Urinary bladder (tissue), 4 donors: ENCODE results near the gene LDHB. TPM values are rescaled to one million over a fixed set of nuclear protein-coding genes. Genes with fewer than 3 reads are reported as not detected.
"Not testable (repeated sequence)": the region's sequence is repeated elsewhere in the genome, so short reads cannot be mapped to it uniquely, and the experiment has no call there.

Source experiments
- DNase-seq: peaks from one replicate; pipeline ENCODE4 v3.0.0-alpha.2; 2015; ENCODE audit errors: extremely low spot score
- H3K27ac ChIP-seq: one replicate; pipeline ENCODE4 v1.5.1; 2013; ENCODE audit warnings: low read depth, mild to moderate bottlenecking, moderate library complexity
- H3K36me3 ChIP-seq: one replicate; pipeline ENCODE4 v1.6.1; 2013; ENCODE audit warnings: mild to moderate bottlenecking, moderate library complexity; ENCODE audit not compliant: insufficient read depth
- H3K4me1 ChIP-seq: one replicate; pipeline ENCODE4 v1.6.1; 2013; ENCODE audit warnings: mild to moderate bottlenecking, moderate library complexity; ENCODE audit not compliant: insufficient read depth
- H3K4me3 ChIP-seq: one replicate; pipeline ENCODE4 v1.5.1; 2013; ENCODE audit warnings: low read depth, low read length
- whole genome bisulfite sequencing: extraction: QIAGEN DNeasy Blood & Tissue Kit; methylation state at CpG from one replicate; pipeline ENCODE4 v1.1.7; 2013; 5-methylcytosine and 5-hydroxymethylcytosine counted together
- polyA plus RNA-seq: library from polyadenylated mRNA; stranded (reverse); fragments of 200-250 nt; gene quantifications from one replicate; pipeline ENCODE4 v1.2.3, GENCODE V29; 2013
- total RNA-seq: library from RNA; depleted of rRNA; stranded (reverse); fragments of >200 nt; gene quantifications from one replicate; pipeline ENCODE4 v1.2.3, GENCODE V29; 2014
- donor health status: healthy with polysubstance abuse.
- donor health status: healthy.

The LDHB gene
- total and polyA plus RNA-seq, 2 donors = 356 to 465 TPM

DNA sequence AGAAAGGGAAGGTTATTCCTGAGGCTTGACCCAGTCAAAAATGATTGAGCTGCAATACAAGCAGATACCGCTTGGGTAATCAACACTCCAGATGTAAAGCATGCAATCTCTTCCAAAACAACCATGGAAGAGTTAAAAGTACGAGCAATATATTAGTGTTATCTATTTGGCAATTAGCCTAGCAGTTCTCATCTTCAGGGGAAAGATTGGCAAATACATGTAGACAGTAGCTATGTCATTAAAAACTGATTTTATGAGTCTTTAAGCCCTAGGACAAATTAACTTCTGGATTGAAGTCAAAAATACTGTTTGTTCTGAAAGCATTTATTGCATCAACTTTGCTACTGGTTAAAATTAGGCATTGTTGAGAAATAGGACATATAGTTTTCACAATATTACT lies 43.7 kb downstream of the LDHB start:
- H3K4me3 ChIP-seq = no peak overlapping the region
- H3K27ac ChIP-seq = no peak overlapping the region
- 39% methylated on average over 2 of the region's 2 CpGs for WGBS
- DNase-seq = no peak
- no peaks in the 10 kb centered on the region for H3K4me1 ChIP-seq
- H3K36me3 ChIP-seq = no peaks in the 10 kb centered on the region

GRCh38 chr12:21608196-21608595 lies 49.4 kb downstream of the LDHB start:
- no peak for DNase-seq
- Histone ChIP-seq H3K4me1 (no peaks in the 10 kb centered on the region), H3K4me3 (no peak overlapping the region), H3K36me3 (no peaks in the 10 kb centered on the region), H3K27ac (no peak overlapping the region)

DNA sequence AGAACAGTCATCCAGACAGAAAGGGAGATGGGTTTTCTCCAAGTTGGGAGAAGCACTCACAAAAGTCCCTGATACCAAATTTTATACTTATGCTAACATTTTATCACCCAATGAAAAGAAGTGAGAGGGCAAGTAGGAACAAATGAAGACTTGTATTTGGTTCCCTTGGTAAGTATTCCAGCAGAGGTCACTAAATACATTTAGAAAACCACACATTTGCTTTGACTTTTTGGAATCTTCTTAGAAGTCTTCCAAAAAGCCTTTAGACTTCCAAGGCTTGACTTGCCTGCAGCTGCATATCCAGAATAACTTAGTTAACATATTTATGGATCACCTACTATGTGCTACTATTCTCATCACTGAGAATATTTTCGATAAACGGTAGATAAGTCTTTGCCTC lies 49.9 kb downstream of the LDHB start:
- H3K4me3 ChIP-seq = no peak overlapping the region
- no peaks in the 10 kb centered on the region for H3K36me3 ChIP-seq
- 72% methylated on average over 2 of the region's 2 CpGs for WGBS
- no peak overlapping the region for H3K27ac ChIP-seq
- no peak for DNase-seq
- H3K4me1 ChIP-seq = no peaks in the 10 kb centered on the region

DNA sequence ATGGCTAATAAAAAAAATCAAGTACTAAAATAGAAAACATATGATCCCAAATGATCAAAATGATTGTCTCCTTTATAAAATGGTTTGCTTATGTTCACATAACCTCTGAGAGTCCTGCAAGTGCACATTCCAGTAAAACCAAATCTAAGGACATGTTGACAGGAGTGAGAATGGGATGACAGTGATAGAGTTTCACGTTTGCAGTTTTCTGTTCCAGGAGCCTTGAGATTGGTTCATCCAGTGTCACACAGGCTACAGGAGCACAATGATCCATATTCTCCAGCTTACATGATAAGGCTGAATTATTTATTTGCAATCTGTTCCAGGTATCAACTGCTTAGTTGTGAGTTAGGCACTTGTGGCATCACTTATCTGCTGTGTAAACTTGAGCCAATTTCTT lies 51.5 kb downstream of the LDHB start:
- Histone ChIP-seq H3K27ac (no peak overlapping the region), H3K4me1 (no peaks in the 10 kb centered on the region), H3K4me3 (no peak overlapping the region), H3K36me3 (no peaks in the 10 kb centered on the region)
- WGBS = 44% methylated on average over 1 of the region's 1 CpG
- DNase-seq = no peak

DNA sequence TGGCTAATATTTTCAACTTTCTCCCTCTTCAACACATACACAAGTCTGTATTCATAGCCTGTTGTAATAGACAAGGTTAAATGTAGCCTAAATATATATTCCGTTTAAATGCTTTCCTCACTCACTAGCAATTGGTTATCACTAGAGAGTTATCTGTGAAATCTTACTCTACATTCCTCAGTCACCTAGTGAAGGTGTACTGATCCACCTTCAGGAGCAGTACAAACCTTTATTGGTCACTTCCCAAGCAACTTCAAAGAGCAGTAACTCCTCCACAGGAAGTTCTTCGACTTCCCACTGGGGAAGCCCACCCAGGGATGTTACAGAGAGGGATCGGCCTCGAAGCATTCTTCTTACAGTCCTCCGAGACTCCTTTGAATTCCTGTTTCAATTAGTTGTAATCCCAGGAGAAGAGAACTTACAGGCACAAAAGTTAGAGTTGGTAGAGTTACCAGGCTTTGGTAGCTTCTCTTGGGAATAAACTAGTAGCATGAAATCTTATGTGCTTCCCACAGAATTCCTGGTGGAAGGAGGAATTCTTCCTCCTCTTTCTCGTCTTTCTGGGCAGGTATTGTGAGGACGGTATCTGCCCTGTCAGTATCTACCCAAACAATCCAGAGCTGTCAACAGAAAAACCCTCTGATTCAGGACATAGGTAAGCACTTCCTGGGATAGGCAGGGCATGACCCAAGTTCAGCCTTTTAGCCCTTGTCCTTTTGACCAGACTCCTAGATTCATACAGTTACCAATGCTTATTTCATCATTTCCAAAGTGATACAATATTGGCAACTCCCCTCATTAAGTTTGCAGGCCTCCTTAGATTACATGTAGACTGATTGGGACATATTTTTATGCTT lies 53.2 kb downstream of the LDHB start, which contains the start of gene GYS2:
Gene GYS2, minus strand, starts transcription at position 603 of the 857 bp plus-strand sequence. Its CDS starts 255 bp downstream, at position 348.
- H3K4me3 ChIP-seq = no peak within 1 kb of the TSS
- no peaks in the 10 kb centered on the region for H3K4me1 ChIP-seq
- H3K36me3 ChIP-seq = no peaks in the 10 kb centered on the region
- no peak for DNase-seq
- H3K27ac ChIP-seq = no peak within 1 kb of the TSS
- 40% methylated on average over 7 of the region's 7 CpGs for WGBS

DNA sequence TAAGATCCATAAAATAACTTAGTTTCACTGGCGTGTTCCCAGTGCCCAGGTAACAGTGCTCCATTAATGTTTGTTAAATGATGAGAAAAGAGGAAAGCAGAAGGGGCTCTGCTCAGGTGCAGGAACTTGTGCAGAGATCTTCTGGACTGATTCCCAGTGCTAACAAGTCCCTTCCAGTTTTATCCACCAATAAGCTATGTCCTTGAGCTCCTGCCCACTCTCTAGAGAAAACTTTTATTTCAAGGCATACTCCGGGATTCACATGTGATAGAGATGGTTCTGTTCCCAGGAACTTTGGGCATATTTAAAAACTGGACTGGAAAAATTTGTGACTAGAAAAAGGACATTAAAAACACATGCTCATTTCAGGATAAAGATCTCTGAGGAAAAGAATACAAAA lies 54.9 kb downstream of the LDHB start:
- Histone ChIP-seq H3K36me3 (no peaks in the 10 kb centered on the region), H3K4me1 (no peaks in the 10 kb centered on the region), H3K4me3 (no peak overlapping the region), H3K27ac (no peak overlapping the region)
- 56% methylated on average over 2 of the region's 2 CpGs for WGBS
- DNase-seq = no peak

DNA sequence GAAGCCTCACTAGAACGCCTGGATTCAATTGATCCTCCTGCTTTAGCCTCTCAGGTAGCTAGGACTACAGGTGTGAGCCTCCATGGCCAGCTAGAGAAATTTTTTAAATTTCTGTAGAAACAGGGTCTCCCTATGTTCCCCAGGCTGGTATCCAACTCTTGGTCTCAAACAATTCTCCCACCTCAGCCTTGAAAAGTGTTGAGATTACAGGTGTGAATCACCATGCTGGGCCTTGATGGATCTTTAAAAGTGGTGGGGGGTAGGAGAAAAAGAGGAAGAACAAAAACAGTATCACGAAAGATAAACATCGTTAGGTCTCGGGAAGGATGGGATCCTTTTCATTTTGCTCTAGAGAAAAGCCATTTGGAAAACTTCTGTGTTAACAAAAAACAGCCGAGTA lies 57.4 kb downstream of the LDHB start:
- no peaks in the 10 kb centered on the region for H3K36me3 ChIP-seq
- no peak for DNase-seq
- WGBS = 56% methylated on average over 5 of the region's 5 CpGs
- no peak overlapping the region for H3K27ac ChIP-seq
- no peak overlapping the region for H3K4me3 ChIP-seq
- H3K4me1 ChIP-seq = no peaks in the 10 kb centered on the region

- Histone ChIP-seq H3K4me3 (no peak overlapping the region), H3K36me3 (no peaks in the 10 kb centered on the region), H3K4me1 (no peaks in the 10 kb centered on the region), H3K27ac (no peak overlapping the region)
- DNase-seq = no peak
- 80% methylated on average over 3 of the region's 3 CpGs for WGBS
Measured at GRCh38 chr12:21599143-21599999, 58.3 kb downstream of the LDHB start.

GRCh38 chr12:21598651-21599050 lies 59.0 kb downstream of the LDHB start:
- 85% methylated on average over 4 of the region's 4 CpGs for WGBS
- no peak overlapping the region for H3K4me3 ChIP-seq
- H3K4me1 ChIP-seq = no peaks in the 10 kb centered on the region
- no peak overlapping the region for H3K27ac ChIP-seq
- no peaks in the 10 kb centered on the region for H3K36me3 ChIP-seq
- no peak for DNase-seq

GRCh38 chr12:21595356-21595755 lies 62.3 kb downstream of the LDHB start:
- H3K4me3 ChIP-seq, H3K27ac ChIP-seq, H3K36me3 ChIP-seq, H3K4me1 ChIP-seq, DNase-seq: not testable (repeated sequence)

DNA sequence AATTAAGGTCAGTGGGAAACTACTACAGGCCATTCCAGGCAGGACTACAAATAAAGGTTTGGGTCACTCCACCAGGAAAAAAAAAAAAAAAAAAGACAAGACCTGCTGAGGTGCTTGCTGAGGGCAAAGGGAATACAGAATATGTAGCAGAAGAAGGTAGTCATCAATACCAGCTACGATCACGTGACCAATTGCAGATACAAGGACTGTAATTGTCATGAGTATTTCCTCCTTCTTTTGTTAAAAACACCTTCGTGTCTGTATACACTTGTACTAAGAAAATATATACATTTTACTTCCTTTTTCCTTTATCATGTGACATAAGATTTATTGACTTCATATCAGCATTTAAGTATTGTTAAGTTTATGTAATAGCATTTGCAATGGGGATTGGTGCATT lies 72.2 kb downstream of the LDHB start:
- DNase-seq = no peak
- no peak overlapping the region for H3K27ac ChIP-seq
- no peaks in the 10 kb centered on the region for H3K4me1 ChIP-seq
- no peaks in the 10 kb centered on the region for H3K36me3 ChIP-seq
- H3K4me3 ChIP-seq = no peak overlapping the region
- WGBS = 75% methylated on average over 3 of the region's 3 CpGs
